Neuronal stem cell (in vitro differentiated cells): ENCODE results near the gene CMTM2.
"Not testable (repeated sequence)": the region's sequence is repeated elsewhere in the genome, so short reads cannot be mapped to it uniquely, and the experiment has no call there.

ENCODE experiments used
- DNase-seq: peaks from one replicate; pipeline ENCODE4 v3.0.0-alpha.2; 2013; ENCODE audit warnings: low spot score
- H2AFZ ChIP-seq: one replicate; pipeline ENCODE4 v1.6.1; 2013; ENCODE audit warnings: mild to moderate bottlenecking, low read length, inconsistent platforms
- H2AK5ac ChIP-seq: 2 replicates; pipeline ENCODE4 v1.6.1; 2013; ENCODE audit warnings: low read depth, mild to moderate bottlenecking, inconsistent platforms, low read length, moderate library complexity, mixed read lengths
- H2BK120ac ChIP-seq: 2 replicates; pipeline ENCODE4 v1.6.1; 2013; ENCODE audit warnings: low read depth, mild to moderate bottlenecking, inconsistent platforms, low read length, moderate library complexity, mixed read lengths
- H2BK12ac ChIP-seq: one replicate; pipeline ENCODE4 v1.6.1; 2013; ENCODE audit warnings: low read length, inconsistent platforms
- H2BK15ac ChIP-seq: 2 replicates; pipeline ENCODE4 v1.6.1; 2013; ENCODE audit warnings: mild to moderate bottlenecking, low read length, inconsistent platforms, mixed read lengths
- H2BK5ac ChIP-seq: one replicate; pipeline ENCODE4 v1.6.1; 2013; ENCODE audit warnings: inconsistent platforms, mild to moderate bottlenecking, low read length, moderate library complexity
- H3K14ac ChIP-seq: one replicate; pipeline ENCODE4 v1.6.1; 2013; ENCODE audit warnings: low read length, inconsistent platforms
- H3K18ac ChIP-seq: 2 replicates; pipeline ENCODE4 v1.6.1; 2013; ENCODE audit warnings: low read length, inconsistent platforms
- H3K23ac ChIP-seq: 2 replicates; pipeline ENCODE4 v1.6.1; 2013; ENCODE audit warnings: low read depth, mild to moderate bottlenecking, mixed read lengths, low read length, inconsistent platforms; ENCODE audit not compliant: poor library complexity
- H3K27ac ChIP-seq: replicated peaks from 3 replicates; pipeline ENCODE4 v1.5.1; 2013; ENCODE audit warnings: low read length, inconsistent platforms
- H3K27me3 ChIP-seq, 3 experiments: 2 replicates each; pipeline ENCODE4 v1.6.1; 2013; ENCODE audit warnings: low read length in 3 of 3, mild to moderate bottlenecking in 2 of 3, inconsistent platforms in 1 of 3, low read depth in 1 of 3, mixed read lengths in 1 of 3, moderate library complexity in 1 of 3; ENCODE audit not compliant: control insufficient read depth in 3 of 3, insufficient read depth in 3 of 3
- H3K36me3 ChIP-seq, 2 donors: replicated peaks in 1 of 2; 2 replicates each; pipeline ENCODE4 v1.6.1; 2013; ENCODE audit warnings: low read length in 2 of 2; ENCODE audit not compliant: control insufficient read depth in 2 of 2, insufficient read depth in 2 of 2
- H3K4ac ChIP-seq: 2 replicates; pipeline ENCODE4 v1.6.1; 2013; ENCODE audit warnings: inconsistent platforms, mild to moderate bottlenecking, low read length, moderate library complexity
- H3K4me1 ChIP-seq, 2 donors: 1 replicate in 1 of 2; 2 replicates in 1 of 2; pipeline ENCODE4 v1.6.1; 2013; ENCODE audit warnings: low read length in 2 of 2, low read depth in 1 of 2; ENCODE audit not compliant: control insufficient read depth in 2 of 2, insufficient read depth in 1 of 2
- H3K4me2 ChIP-seq: one replicate; pipeline ENCODE4 v1.6.1; 2013; ENCODE audit warnings: mild to moderate bottlenecking, low read length, inconsistent platforms; ENCODE audit not compliant: insufficient read depth, poor library complexity, severe bottlenecking
- H3K4me3 ChIP-seq, 2 donors: 2 replicates each; pipeline ENCODE4 v1.5.1; 2013; ENCODE audit warnings: low read length in 2 of 2, mild to moderate bottlenecking in 2 of 2, inconsistent platforms in 1 of 2, moderate library complexity in 1 of 2
- H3K79me1 ChIP-seq: one replicate; pipeline ENCODE4 v1.6.1; 2013; ENCODE audit warnings: low read depth, mild to moderate bottlenecking, inconsistent platforms, low read length, moderate library complexity
- H3K9ac ChIP-seq: one replicate; pipeline ENCODE4 v1.6.1; 2013; ENCODE audit warnings: mild to moderate bottlenecking, low read depth, low read length, inconsistent platforms; ENCODE audit not compliant: poor library complexity
- H3K9me3 ChIP-seq, 2 donors: replicated peaks in 1 of 2; 2 replicates each; pipeline versions ENCODE3 to v1.6.1; 2013; ENCODE audit warnings: low read length in 2 of 2, mild to moderate bottlenecking in 2 of 2, inconsistent platforms in 1 of 2, low read depth in 1 of 2, mixed read lengths in 1 of 2, moderate library complexity in 1 of 2; ENCODE audit not compliant: control insufficient read depth in 2 of 2, insufficient read depth in 1 of 2
- H4K8ac ChIP-seq: one replicate; pipeline ENCODE4 v1.6.1; 2013; ENCODE audit warnings: low read depth, mild to moderate bottlenecking, inconsistent platforms, low read length, moderate library complexity
- H4K91ac ChIP-seq: one replicate; pipeline ENCODE4 v1.6.1; 2013; ENCODE audit warnings: low read length, low read depth, mild to moderate bottlenecking, inconsistent platforms; ENCODE audit not compliant: poor library complexity
- WGBS, 2 donors: extraction: QIAGEN DNeasy Blood & Tissue Kit; methylation state at CpG; one replicate each; pipeline ENCODE4 v1.1.7; 2013; ENCODE audit warnings: missing lambda C conversion rate in 2 of 2, mixed read lengths in 1 of 2; ENCODE audit not compliant: insufficient read length in 2 of 2, insufficient replicate concordance in 1 of 2; ENCODE audit errors: extremely low coverage in 2 of 2; 5-methylcytosine and 5-hydroxymethylcytosine counted together

Gene CMTM2

GRCh38 chr16:66562986-66563385, 16.3 kb upstream of the CMTM2 start:
- H2BK12ac ChIP-seq = no peak overlapping the region
- no peak overlapping the region for H4K8ac ChIP-seq
- H3K4ac ChIP-seq = no peak overlapping the region
- no peak overlapping the region for H2AFZ ChIP-seq
- no peak overlapping the region for H2BK15ac ChIP-seq
- H3K18ac ChIP-seq = no peak overlapping the region
- H3K14ac ChIP-seq = no peak overlapping the region
- H3K4me3 ChIP-seq = no peak overlapping the region
- H3K27me3 ChIP-seq = no peaks in the 10 kb centered on the region
- H3K27ac ChIP-seq = no peak overlapping the region
- peaks cover 0 to 2% of the 10 kb centered on the region in 2 donors for H3K9me3 ChIP-seq
- no peak overlapping the region for H3K9ac ChIP-seq
- no peak overlapping the region for H2BK120ac ChIP-seq
- no peak overlapping the region for H4K91ac ChIP-seq
- H3K36me3 ChIP-seq = peaks cover 10 to 73% of the 10 kb centered on the region in 2 donors
- DNase-seq = no peak
- H3K4me1 ChIP-seq = no peaks in the 10 kb centered on the region
- no peak overlapping the region for H2AK5ac ChIP-seq
- no peak overlapping the region for H3K23ac ChIP-seq
- H3K79me1 ChIP-seq = no peaks in the 10 kb centered on the region
- no peak overlapping the region for H2BK5ac ChIP-seq
- H3K4me2 ChIP-seq = no peak overlapping the region
- no CpG with 5 or more reads among the region's 2 CpGs for WGBS, 2 donors

- Histone ChIP-seq H3K27me3 (no peaks in the 10 kb centered on the region), H3K14ac (no peak overlapping the region), H3K79me1 (no peaks in the 10 kb centered on the region), H2BK5ac (no peak overlapping the region), H3K4me3 (no peak overlapping the region), H3K36me3 (peaks cover 10 to 66% of the 10 kb centered on the region in 2 donors), H4K91ac (no peak overlapping the region), H3K27ac (no peak overlapping the region), H2BK120ac (no peak overlapping the region), H2BK12ac (no peak overlapping the region), H3K4ac (no peak overlapping the region), H4K8ac (no peak overlapping the region), H3K23ac (no peak overlapping the region), H3K4me1 (no peaks in the 10 kb centered on the region), H2BK15ac (no peak overlapping the region), H3K18ac (no peak overlapping the region), H2AK5ac (no peak overlapping the region), H3K9ac (no peak overlapping the region), H2AFZ (no peak overlapping the region), H3K9me3 (peaks cover 0 to 2% of the 10 kb centered on the region in 2 donors), H3K4me2 (no peak overlapping the region)
- WGBS, 2 donors = no CpG with 5 or more reads among the region's 2 CpGs
- no peak for DNase-seq
Observed at GRCh38 chr16:66563574-66564334, 15.5 kb upstream of the CMTM2 start.

- Histone ChIP-seq H2BK5ac (no peak within 1 kb of the TSS), H3K14ac (no peak within 1 kb of the TSS), H4K91ac (no peak within 1 kb of the TSS), H3K4me2 (no peak within 1 kb of the TSS), H3K9me3 (peaks cover 0 to 2% of the 10 kb centered on the region in 2 donors), H3K36me3 (peaks cover 6 to 45% of the 10 kb centered on the region in 2 donors), H3K79me1 (no peaks in the 10 kb centered on the region), H3K27me3 (no peaks in the 10 kb centered on the region), H3K4ac (no peak within 1 kb of the TSS), H3K18ac (no peak within 1 kb of the TSS), H3K23ac (no peak within 1 kb of the TSS), H2BK120ac (no peak within 1 kb of the TSS), H2AFZ (no peak within 1 kb of the TSS), H2AK5ac (no peak within 1 kb of the TSS), H2BK15ac (no peak within 1 kb of the TSS), H3K27ac (no peak within 1 kb of the TSS), H3K4me1 (no peaks in the 10 kb centered on the region), H3K4me3 (no peak within 1 kb of the TSS), H4K8ac (no peak within 1 kb of the TSS), H2BK12ac (no peak within 1 kb of the TSS), H3K9ac (no peak within 1 kb of the TSS)
- no peak for DNase-seq
- no CpG with 5 or more reads among the region's 54 CpGs for WGBS, 2 donors
Observed at GRCh38 chr16:66566051-66566901, 13.0 kb upstream of the CMTM2 start, which contains the start of gene CMTM1. Gene CMTM1, plus strand, starts transcription at chr16:66566439. Its CDS starts 75 bp downstream, at chr16:66566514.

GRCh38 chr16:66567270-66567669, 12.0 kb upstream of the CMTM2 start:
- H4K8ac ChIP-seq, H2BK12ac ChIP-seq, H3K27ac ChIP-seq, H2BK15ac ChIP-seq, H3K9me3 ChIP-seq, H3K18ac ChIP-seq, H3K27me3 ChIP-seq, H3K14ac ChIP-seq, H2BK5ac ChIP-seq, H2BK120ac ChIP-seq, H3K4me1 ChIP-seq, DNase-seq, H4K91ac ChIP-seq, H3K4me3 ChIP-seq, H2AK5ac ChIP-seq, H3K9ac ChIP-seq, H3K4ac ChIP-seq, H3K23ac ChIP-seq, H3K4me2 ChIP-seq, H2AFZ ChIP-seq, H3K79me1 ChIP-seq: not testable (repeated sequence)
- H3K36me3 ChIP-seq = peaks cover 6 to 36% of the 10 kb centered on the region in 2 donors
- WGBS, 2 donors = no CpG with 5 or more reads among the region's 3 CpGs
